ENCODE measurements around the gene SNX12.

SNX12 gene

DNA sequence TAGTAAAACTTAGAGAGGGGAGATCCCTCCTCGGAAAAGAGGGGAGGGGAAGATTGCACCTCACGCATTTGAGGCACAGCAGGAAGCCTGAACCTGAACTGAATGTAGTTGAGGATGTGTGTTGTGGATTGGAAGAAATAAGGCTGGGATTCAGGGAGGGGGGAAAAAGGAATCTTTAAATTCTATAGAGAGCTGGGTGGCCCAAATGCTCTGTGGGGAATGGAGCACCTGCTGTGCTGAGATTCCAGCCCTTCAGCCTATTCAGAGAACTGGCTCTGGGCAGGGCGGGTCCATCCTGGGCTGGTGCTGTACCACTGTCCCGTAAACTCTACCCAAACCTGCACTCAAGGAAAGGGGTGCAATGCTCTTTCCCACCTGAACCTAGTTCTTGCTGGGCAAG, 31.6 kb upstream of the SNX12 start:
- TF ChIP-seq CTCF (IDR thresholded peaks at IDR 0.05; ENCODE audit: insufficient read depth, low read depth, low read length, missing control alignments), result no peak
- DNase-seq (ENCODE audit: low read depth), result no peak
- H3K4me3 ChIP-seq (ENCODE audit: low read depth, low read length), result no peak overlapping the region

- no peak for TF ChIP-seq CTCF (IDR thresholded peaks at IDR 0.05; ENCODE audit: insufficient read depth, low read depth, low read length, missing control alignments)
- no peak for DNase-seq (ENCODE audit: low read depth)
- no peak overlapping the region for H3K4me3 ChIP-seq (ENCODE audit: low read depth, low read length)
These were observed 30.9 kb upstream of the SNX12 start for GRCh38 chrX:71098951-71099506.

- no peak overlapping the region for H3K4me3 ChIP-seq (ENCODE audit: low read depth, low read length)
- peak; percentile 55 for TF ChIP-seq CTCF (IDR thresholded peaks at IDR 0.05; ENCODE audit: insufficient read depth, low read depth, low read length, missing control alignments)
- peak; percentile 76 for DNase-seq (ENCODE audit: low read depth)
These were observed 30.2 kb upstream of the SNX12 start for GRCh38 chrX:71098302-71098701.

- peak overlapping the region; percentile 81 for H3K4me3 ChIP-seq (ENCODE audit: low read depth, low read length)
- DNase-seq (ENCODE audit: low read depth), result no peak
- TF ChIP-seq CTCF (IDR thresholded peaks at IDR 0.05; ENCODE audit: insufficient read depth, low read depth, low read length, missing control alignments), result no peak
These were observed 28.6 kb upstream of the SNX12 start for GRCh38 chrX:71096760-71097032.

DNA sequence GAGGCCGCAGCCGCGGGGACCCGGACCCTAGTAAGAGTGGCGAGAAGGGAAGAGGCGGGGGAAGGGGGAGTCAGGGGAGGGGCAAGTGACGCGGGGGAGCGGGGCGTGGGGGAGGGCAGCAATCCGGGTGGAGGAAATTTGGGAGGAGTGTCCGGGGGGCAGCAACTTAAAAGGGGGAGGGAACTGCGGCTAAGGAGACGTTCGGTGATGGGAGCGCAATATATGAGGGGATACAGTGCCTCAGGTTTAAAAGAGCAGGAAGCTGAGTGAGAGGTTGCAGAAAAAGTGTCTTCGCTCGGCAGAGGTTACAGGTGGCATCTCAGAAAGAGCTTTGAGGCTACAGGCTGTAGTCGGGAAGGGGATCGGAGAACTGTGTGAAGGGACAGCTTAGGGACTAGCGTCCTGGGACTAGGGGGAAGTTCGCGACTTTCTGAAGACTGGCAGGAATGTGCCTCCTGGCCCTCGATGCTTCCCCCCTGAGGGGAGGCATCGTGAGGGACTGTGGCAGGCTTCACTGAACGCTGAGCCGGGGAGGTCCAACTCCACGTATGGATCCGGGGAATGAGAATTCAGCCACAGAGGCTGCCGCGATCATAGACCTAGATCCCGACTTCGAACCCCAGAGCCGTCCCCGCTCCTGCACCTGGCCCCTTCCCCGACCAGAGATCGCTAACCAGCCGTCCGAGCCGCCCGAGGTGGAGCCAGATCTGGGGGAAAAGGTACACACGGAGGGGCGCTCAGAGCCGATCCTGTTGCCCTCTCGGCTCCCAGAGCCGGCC, 28.0 kb upstream of the SNX12 start:
- H3K4me3 ChIP-seq (ENCODE audit: low read depth, low read length), result peak overlapping the region; percentile 81
- TF ChIP-seq CTCF (IDR thresholded peaks at IDR 0.05; ENCODE audit: insufficient read depth, low read depth, low read length, missing control alignments), result no peak
- peak; percentile 54 for DNase-seq (ENCODE audit: low read depth)

DNA sequence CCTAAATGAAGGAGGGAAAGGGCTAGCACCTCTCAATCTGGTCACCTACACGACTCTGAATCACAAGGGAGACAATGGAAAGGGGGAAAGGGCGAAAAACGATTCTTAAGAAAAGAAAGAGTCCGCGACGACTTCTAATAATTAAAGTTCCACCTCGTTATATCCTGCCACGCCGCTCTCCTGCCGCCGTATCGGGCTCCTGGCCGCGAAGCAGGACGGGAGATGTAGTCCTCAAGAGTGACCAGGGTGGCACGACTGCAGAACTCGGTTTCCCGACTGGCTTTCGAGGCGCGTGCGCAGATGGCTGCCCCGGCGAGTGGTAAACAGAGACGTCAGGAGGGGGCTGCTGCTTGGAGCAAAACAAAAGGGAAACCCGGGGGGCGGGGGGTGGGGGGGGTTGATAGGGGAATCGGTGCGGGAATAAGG, 27.4 kb upstream of the SNX12 start, which contains the start of gene FOXO4:
Gene FOXO4, plus strand, starts transcription at position 297 of the 426 bp plus-strand sequence. CDS start 678 bp downstream, outside the sequence.
- no peak for TF ChIP-seq CTCF (IDR thresholded peaks at IDR 0.05; ENCODE audit: insufficient read depth, low read depth, low read length, missing control alignments)
- H3K4me3 ChIP-seq (ENCODE audit: low read depth, low read length), result peak within 1 kb of the TSS; percentile 81
- DNase-seq (ENCODE audit: low read depth), result peak; percentile 90
